ENCODE results near the gene MCAM.

The MCAM gene

GRCh38 chr11:119263352-119263940 lies 53.5 kb downstream of the MCAM start:
- no peak for DNase-seq (ENCODE audit: low read depth in 2 of 2)

- no peak for DNase-seq (ENCODE audit: low read depth in 2 of 2)
Measured at GRCh38 chr11:119262668-119263351, 54.1 kb downstream of the MCAM start.

GRCh38 chr11:119258983-119259382 lies 57.9 kb downstream of the MCAM start:
- no peak for DNase-seq (ENCODE audit: low read depth in 2 of 2)

Data from activated CD8-positive, alpha-beta memory T cell treated with anti-CD3 and anti-CD28 coated beads for 4 hours (primary cell).